K562 (cell line): Measurements from ENCODE around the gene TMTC2. TPM values are rescaled to one million over a fixed set of nuclear protein-coding genes. Genes with fewer than 3 reads are reported as not detected.

Experiments used
- ETV6 ChIP-seq, 3 experiments: fragments of 150-350 bp in 1 of 3; sonication (generic) in 1 of 3; formaldehyde crosslinking in 1 of 3; IDR thresholded peaks; 2 replicates each; pipeline versions ENCODE4 v1.6.1 to v1.8.0; 2014 to 2022; ENCODE audit warnings: borderline replicate concordance in 2 of 3, low read depth in 2 of 3, antibody characterized with exemption in 1 of 3, low read length in 1 of 3, mild to moderate bottlenecking in 1 of 3, missing genetic modification reagents in 1 of 3
- HIVEP1 ChIP-seq: fragments of 250-450 bp; sonication (Bioruptor Pico); IDR thresholded peaks from 2 replicates; pipeline ENCODE4 v1.4.0; 2020; ENCODE audit warnings: mild to moderate bottlenecking
- JUN ChIP-seq, 2 experiments: sonication (generic) in 1 of 2; formaldehyde crosslinking in 1 of 2; IDR thresholded peaks; 2 replicates each; pipeline versions ENCODE4 v1.6.1 to v1.8.0; 2012 to 2022; ENCODE audit warnings: borderline replicate concordance in 2 of 2, mild to moderate bottlenecking in 2 of 2, improper control_type of control experiment in 1 of 2, low read depth in 1 of 2, low read length in 1 of 2, missing genetic modification reagents in 1 of 2
- KDM1A ChIP-seq, 2 experiments: fragments of 450-650 bp; IDR thresholded peaks; 2 replicates each; pipeline ENCODE4 v1.6.1; 2016; ENCODE audit warnings: mild to moderate bottlenecking in 2 of 2
- KDM4B ChIP-seq, 2 experiments: fragments of 450-650 bp in 1 of 2; sonication (generic) in 1 of 2; IDR thresholded peaks; 2 replicates each; pipeline ENCODE4 v1.6.1; 2016 to 2017; ENCODE audit warnings: borderline replicate concordance in 2 of 2, antibody characterized with exemption in 1 of 2, low read depth in 1 of 2, mild to moderate bottlenecking in 1 of 2
- KLF13 ChIP-seq: fragments of 450-650 bp; IDR thresholded peaks from 2 replicates; pipeline ENCODE4 v1.6.1; 2016; ENCODE audit warnings: missing genetic modification characterization, low read depth, mild to moderate bottlenecking, missing compliant biosample characterization, moderate library complexity, borderline replicate concordance
- MAFF ChIP-seq: IDR thresholded peaks from 2 replicates; pipeline ENCODE4 v1.6.1; 2012; ENCODE audit warnings: low read length, improper control_type of control experiment
- MBD2 ChIP-seq: sonication (generic); IDR thresholded peaks from 2 replicates; pipeline ENCODE4 v1.6.1; 2016; ENCODE audit warnings: low read depth, borderline replicate concordance
- NR1H2 ChIP-seq: sonication (generic); formaldehyde crosslinking; IDR thresholded peaks from 2 replicates; pipeline ENCODE4 v1.4.0; 2020; ENCODE audit warnings: mild to moderate bottlenecking, missing genetic modification reagents
- RBM15 ChIP-seq: fragments of 200-400 bp; formaldehyde crosslinking; IDR thresholded peaks from 2 replicates; pipeline ENCODE4 v1.6.1; 2018; ENCODE audit warnings: mild to moderate bottlenecking, low read length, moderate library complexity; ENCODE audit not compliant: insufficient read depth
- RBM25 ChIP-seq: fragments of 200-400 bp; formaldehyde crosslinking; IDR thresholded peaks from 2 replicates; pipeline ENCODE4 v1.6.1; 2018; ENCODE audit warnings: low read length, low read depth, moderate library complexity; ENCODE audit not compliant: severe bottlenecking
- SRF ChIP-seq, 2 experiments: fragments of 250-450, 450-650 bp in 1 of 2; sonication (Bioruptor Pico) in 1 of 2; sonication (generic) in 1 of 2; formaldehyde crosslinking; IDR thresholded peaks; 2 replicates each; pipeline versions ENCODE4 v1.5.0 to v1.5.1; 2020 to 2022; ENCODE audit warnings: mild to moderate bottlenecking in 1 of 2, missing genetic modification reagents in 1 of 2
- TBP ChIP-seq: optimal IDR thresholded peaks from 2 replicates; pipeline ENCODE3; 2011; ENCODE audit warnings: low read depth, low read length, improper control_type of control experiment
- TEAD4 ChIP-seq, 2 experiments: sonication (generic) in 1 of 2; formaldehyde crosslinking in 1 of 2; IDR thresholded peaks; 2 replicates each; pipeline versions ENCODE4 v1.6.1 to v1.8.0; 2012 to 2022; ENCODE audit warnings: borderline replicate concordance in 1 of 2, inconsistent platforms in 1 of 2, low read length in 1 of 2, mild to moderate bottlenecking in 1 of 2, missing genetic modification reagents in 1 of 2
- TRIM28 ChIP-seq: fragments of 450-650 bp; IDR thresholded peaks from 2 replicates; pipeline ENCODE4 v1.6.1; 2017
- ZNF311 ChIP-seq: fragments of 250-450 bp; sonication (Bioruptor Pico); IDR thresholded peaks from 2 replicates; pipeline ENCODE4 v1.4.0; 2020; ENCODE audit warnings: mild to moderate bottlenecking, moderate library complexity
- ZNF644 ChIP-seq: fragments of 200-800 bp; sonication (Bioruptor generic); IDR thresholded peaks from 2 replicates; pipeline ENCODE4 v1.6.1; 2016; ENCODE audit warnings: low read depth, missing genetic modification characterization, missing compliant biosample characterization
- polyA plus RNA-seq, 8 experiments: library from polyadenylated mRNA; depleted of rRNA in 4 of 8; stranded (reverse) in 5 of 8; unstranded in 3 of 8; fragments of >200 nt; fragmentation: Nextera tagmentation in 2 of 8; fragmentation: Illumina TruSeq in 1 of 8; extraction: Ambion mirVana in 2 of 8; extraction: Trizol in 1 of 8; gene quantifications; 2 replicates each; pipeline versions ENCODE4 v1.2.1 to v1.2.3, GENCODE V29; 2011 to 2014; ENCODE audit warnings: inconsistent platforms in 1 of 8, missing spikeins in 1 of 8
- total RNA-seq, 7 experiments: library from RNA; depleted of rRNA in 6 of 7; stranded (reverse); fragments of >200 nt in 6 of 7; fragmentation: Illumina TruSeq in 2 of 7; extraction: Trizol in 2 of 7; gene quantifications; 2 replicates each; pipeline versions ENCODE4 v1.2.1 to v1.2.3, GENCODE V29; 2011 to 2021; ENCODE audit warnings: low replicate concordance in 1 of 7
- TF ChIP-seq, protein P1 (sequence below), 2 experiments: fragments of 250-450 bp in 1 of 2; fragments of 450-650 bp in 1 of 2; sonication (Bioruptor Pico) in 1 of 2; IDR thresholded peaks; 2 replicates each; pipeline versions ENCODE4 v1.6.1 to v1.8.0; 2016 to 2021; ENCODE audit warnings: mild to moderate bottlenecking in 2 of 2, moderate library complexity in 2 of 2, missing compliant biosample characterization in 1 of 2, missing genetic modification characterization in 1 of 2
- TF ChIP-seq, protein P2 (sequence below): sonication (generic); formaldehyde crosslinking; IDR thresholded peaks from 2 replicates; pipeline ENCODE4 v1.8.0; 2022; ENCODE audit warnings: missing genetic modification reagents, mild to moderate bottlenecking, borderline replicate concordance
- TF ChIP-seq, protein P3 (sequence below): sonication (generic); formaldehyde crosslinking; IDR thresholded peaks from 2 replicates; pipeline ENCODE4 v1.9.0; 2022; ENCODE audit warnings: mild to moderate bottlenecking, missing genetic modification reagents
- TF ChIP-seq, protein P4 (sequence below): fragments of 450-650 bp; conservative IDR thresholded peaks from 2 replicates; pipeline ENCODE4 v1.6.1; 2016; ENCODE audit warnings: missing genetic modification characterization, low read depth, mild to moderate bottlenecking, control low read depth, missing compliant biosample characterization

Gene TMTC2
- total and polyA plus RNA-seq, 9 of the 15 experiments (the other 6 are each of a cell fraction or from before 2014, with no cell fraction given): 0.29 to 1.1 (median 0.55) TPM

DNA sequence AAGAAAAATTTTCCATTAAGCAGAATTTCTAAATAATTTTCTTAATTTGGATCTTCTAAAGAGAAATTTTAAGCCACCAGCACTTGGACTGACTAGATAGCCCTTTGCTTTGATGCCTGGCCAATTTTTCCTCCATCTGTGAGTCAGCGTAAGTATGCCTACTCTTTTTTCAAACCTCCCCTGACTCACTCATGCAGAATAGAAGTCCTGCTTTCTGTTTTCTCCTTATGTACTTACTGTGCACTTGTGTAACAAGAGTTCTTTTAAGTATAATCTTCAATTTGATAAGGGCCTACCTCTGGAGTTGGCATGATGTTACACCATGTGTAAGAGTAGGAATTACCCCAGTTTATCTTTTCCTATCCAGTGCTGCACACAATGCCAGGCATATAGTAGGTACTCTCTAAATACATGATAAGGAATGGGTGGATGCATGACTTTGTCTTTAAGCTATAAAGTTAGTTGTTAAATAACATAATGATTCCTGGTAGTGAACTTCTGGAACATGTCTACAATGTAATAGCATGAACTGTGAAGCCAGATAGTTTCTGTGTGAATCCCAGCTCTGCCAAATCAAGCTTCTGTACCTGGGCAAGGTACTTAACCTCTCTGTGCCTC lies 329.6 kb downstream of the TMTC2 start (continued):
- 0 out of 2 replicates have a peak, but pooled peaks have one; percentile 4 for TF ChIP-seq MAFF
- no peak for TF ChIP-seq ZNF311 (CRISPR knock-in tag)
- no peak for TF ChIP-seq RBM25
- no peak for TF ChIP-seq ETV6 (IDR thresholded peaks at IDR 0.05; ENCODE audit: borderline replicate concordance in 1 of 2, low read depth in 2 of 2, low read length in 1 of 2)
- no peak for TF ChIP-seq ETV6 (CRISPR knock-in tag; IDR thresholded peaks at IDR 0.05; ENCODE audit: borderline replicate concordance)
- no peak for TF ChIP-seq KLF13
- no peak for TF ChIP-seq JUN (IDR thresholded peaks at IDR 0.05; ENCODE audit: borderline replicate concordance, low read depth, low read length)
- TF ChIP-seq JUN (CRISPR knock-in tag; IDR thresholded peaks at IDR 0.05; ENCODE audit: borderline replicate concordance): no peak
- TF ChIP-seq, protein P1, sequence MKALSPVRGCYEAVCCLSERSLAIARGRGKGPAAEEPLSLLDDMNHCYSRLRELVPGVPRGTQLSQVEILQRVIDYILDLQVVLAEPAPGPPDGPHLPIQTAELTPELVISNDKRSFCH (CRISPR knock-in tag; IDR thresholded peaks at IDR 0.05): no peak
- TF ChIP-seq, protein P1 (tag; IDR thresholded peaks at IDR 0.05): no peak
- no peak for TF ChIP-seq RBM15
- TF ChIP-seq MBD2: no peak
- no peak for TF ChIP-seq HIVEP1
- no peak for TF ChIP-seq KDM4B (IDR thresholded peaks at IDR 0.05; ENCODE audit: borderline replicate concordance in 2 of 2, low read depth in 1 of 2)
- no peak for TF ChIP-seq TBP
- no peak for TF ChIP-seq KDM1A (IDR thresholded peaks at IDR 0.05)
- no peak for TF ChIP-seq ZNF644 (tag)
- TF ChIP-seq TRIM28: no peak
- TF ChIP-seq NR1H2 (CRISPR knock-in tag): no peak
- 0 out of 2 replicates have a peak, but pooled peaks have one; percentile 14 for TF ChIP-seq TEAD4 (IDR thresholded peaks at IDR 0.05; ENCODE audit: low read length)
- no peak for TF ChIP-seq TEAD4 (CRISPR knock-in tag; IDR thresholded peaks at IDR 0.05; ENCODE audit: borderline replicate concordance)
- TF ChIP-seq, protein P2, sequence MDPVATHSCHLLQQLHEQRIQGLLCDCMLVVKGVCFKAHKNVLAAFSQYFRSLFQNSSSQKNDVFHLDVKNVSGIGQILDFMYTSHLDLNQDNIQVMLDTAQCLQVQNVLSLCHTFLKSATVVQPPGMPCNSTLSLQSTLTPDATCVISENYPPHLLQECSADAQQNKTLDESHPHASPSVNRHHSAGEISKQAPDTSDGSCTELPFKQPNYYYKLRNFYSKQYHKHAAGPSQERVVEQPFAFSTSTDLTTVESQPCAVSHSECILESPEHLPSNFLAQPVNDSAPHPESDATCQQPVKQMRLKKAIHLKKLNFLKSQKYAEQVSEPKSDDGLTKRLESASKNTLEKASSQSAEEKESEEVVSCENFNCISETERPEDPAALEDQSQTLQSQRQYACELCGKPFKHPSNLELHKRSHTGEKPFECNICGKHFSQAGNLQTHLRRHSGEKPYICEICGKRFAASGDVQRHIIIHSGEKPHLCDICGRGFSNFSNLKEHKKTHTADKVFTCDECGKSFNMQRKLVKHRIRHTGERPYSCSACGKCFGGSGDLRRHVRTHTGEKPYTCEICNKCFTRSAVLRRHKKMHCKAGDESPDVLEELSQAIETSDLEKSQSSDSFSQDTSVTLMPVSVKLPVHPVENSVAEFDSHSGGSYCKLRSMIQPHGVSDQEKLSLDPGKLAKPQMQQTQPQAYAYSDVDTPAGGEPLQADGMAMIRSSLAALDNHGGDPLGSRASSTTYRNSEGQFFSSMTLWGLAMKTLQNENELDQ (CRISPR knock-in tag): no peak
- TF ChIP-seq, protein P3, sequence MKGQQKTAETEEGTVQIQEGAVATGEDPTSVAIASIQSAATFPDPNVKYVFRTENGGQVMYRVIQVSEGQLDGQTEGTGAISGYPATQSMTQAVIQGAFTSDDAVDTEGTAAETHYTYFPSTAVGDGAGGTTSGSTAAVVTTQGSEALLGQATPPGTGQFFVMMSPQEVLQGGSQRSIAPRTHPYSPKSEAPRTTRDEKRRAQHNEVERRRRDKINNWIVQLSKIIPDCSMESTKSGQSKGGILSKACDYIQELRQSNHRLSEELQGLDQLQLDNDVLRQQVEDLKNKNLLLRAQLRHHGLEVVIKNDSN: no peak
- TF ChIP-seq, protein P4, sequence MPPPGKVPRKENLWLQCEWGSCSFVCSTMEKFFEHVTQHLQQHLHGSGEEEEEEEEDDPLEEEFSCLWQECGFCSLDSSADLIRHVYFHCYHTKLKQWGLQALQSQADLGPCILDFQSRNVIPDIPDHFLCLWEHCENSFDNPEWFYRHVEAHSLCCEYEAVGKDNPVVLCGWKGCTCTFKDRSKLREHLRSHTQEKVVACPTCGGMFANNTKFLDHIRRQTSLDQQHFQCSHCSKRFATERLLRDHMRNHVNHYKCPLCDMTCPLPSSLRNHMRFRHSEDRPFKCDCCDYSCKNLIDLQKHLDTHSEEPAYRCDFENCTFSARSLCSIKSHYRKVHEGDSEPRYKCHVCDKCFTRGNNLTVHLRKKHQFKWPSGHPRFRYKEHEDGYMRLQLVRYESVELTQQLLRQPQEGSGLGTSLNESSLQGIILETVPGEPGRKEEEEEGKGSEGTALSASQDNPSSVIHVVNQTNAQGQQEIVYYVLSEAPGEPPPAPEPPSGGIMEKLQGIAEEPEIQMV (tag): no peak
- no peak for TF ChIP-seq SRF (CRISPR knock-in tag; IDR thresholded peaks at IDR 0.05)
